Mucosa of descending colon (tissue), 3 donors: ENCODE measurements around the gene EIF2AK3. TPM values are rescaled to one million over a fixed set of nuclear protein-coding genes. Genes with fewer than 3 reads are reported as not detected.
"Not testable (repeated sequence)": the region's sequence is repeated elsewhere in the genome, so short reads cannot be mapped to it uniquely, and the experiment has no call there.

Experiments used
- ATAC-seq: fragments of 200-7000 bp; cut with Tn5 transposase; one replicate; pipeline ENCODE4 v1.9.1; 2020; ENCODE audit warnings: mild to moderate bottlenecking, moderate library complexity
- DNase-seq, 3 donors: peaks; one replicate each; pipeline ENCODE4 v3.0.0-alpha.2; 2020
- H3K36me3 ChIP-seq: fragments of 200-600 bp; one replicate; pipeline ENCODE4 v1.8.0; 2021; ENCODE audit warnings: low read depth, mild to moderate bottlenecking
- H3K4me1 ChIP-seq: fragments of 200-600 bp; one replicate; pipeline ENCODE4 v1.8.0; 2021; ENCODE audit warnings: low read depth, mild to moderate bottlenecking
- H3K4me3 ChIP-seq: fragments of 200-600 bp; one replicate; pipeline ENCODE4 v1.8.0; 2021; ENCODE audit warnings: mild to moderate bottlenecking
- H3K9me3 ChIP-seq: fragments of 200-600 bp; one replicate; pipeline ENCODE4 v1.8.0; 2021; ENCODE audit warnings: mild to moderate bottlenecking
- CTCF ChIP-seq: fragments of 200-600 bp; IDR thresholded peaks from one replicate; pipeline ENCODE4 v1.8.0; 2022; ENCODE audit warnings: antibody characterized with exemption, mild to moderate bottlenecking
- intact Hi-C, 2 donors: fragments of 100-400 bp; cut with DNase I in 1 of 2; cut with micrococcal nuclease in 1 of 2; formaldehyde crosslinking; loops; one replicate each; pipeline versions ENCODE4 v1.11.0 to v1.11.1; 2022; cut with DNase I, micrococcal nuclease
- total RNA-seq, 3 donors: library from RNA; stranded (reverse); fragmentation: NEBNext Ultra II Directional in 2 of 3; extraction: Animal tissue kit (Norgen Biotek cat#: 25700) in 2 of 3; gene quantifications; one replicate each; pipeline versions ENCODE4 v1.2.1 to v1.2.4, GENCODE V29; 2021 to 2023
- donor health status: DM: no; HTN: no; CAD: no; lungs with moderate emphysema.
- donor health status: DM: no; HTN: no; CAD: no.
- donor health status: DM: no; HTN: yes; CAD: no.

Gene EIF2AK3
- total RNA-seq, 3 donors from 2014 or later = 20.4 to 31.6 (median 30.4) TPM

- DNase-seq (no peak), ATAC-seq (peak; percentile 28)
- Histone ChIP-seq H3K4me1 (no peaks in the 10 kb centered on the region), H3K36me3 (no peaks in the 10 kb centered on the region), H3K9me3 (no peaks in the 10 kb centered on the region), H3K4me3 (no peak overlapping the region)
- intact Hi-C loops = no loop called here
- no peak for TF ChIP-seq CTCF
These were observed 29.9 kb upstream of the EIF2AK3 start for GRCh38 chr2:88657131-88657530.

GRCh38 chr2:88656690-88657089, 29.4 kb upstream of the EIF2AK3 start:
- DNase-seq = no peak
- ATAC-seq = no peak
- H3K4me1 ChIP-seq = no peaks in the 10 kb centered on the region
- no peaks in the 10 kb centered on the region for H3K36me3 ChIP-seq
- H3K4me3 ChIP-seq = no peak overlapping the region
- TF ChIP-seq CTCF = no peak
- intact Hi-C loops = no loop called here
- H3K9me3 ChIP-seq = no peaks in the 10 kb centered on the region

GRCh38 chr2:88654714-88655113, 27.4 kb upstream of the EIF2AK3 start:
- H3K36me3 ChIP-seq = no peaks in the 10 kb centered on the region
- H3K9me3 ChIP-seq = no peaks in the 10 kb centered on the region
- H3K4me1 ChIP-seq = no peaks in the 10 kb centered on the region
- no peak for DNase-seq
- H3K4me3 ChIP-seq = no peak overlapping the region
- TF ChIP-seq CTCF = no peak
- intact Hi-C loops = no loop called here
- no peak for ATAC-seq

DNA sequence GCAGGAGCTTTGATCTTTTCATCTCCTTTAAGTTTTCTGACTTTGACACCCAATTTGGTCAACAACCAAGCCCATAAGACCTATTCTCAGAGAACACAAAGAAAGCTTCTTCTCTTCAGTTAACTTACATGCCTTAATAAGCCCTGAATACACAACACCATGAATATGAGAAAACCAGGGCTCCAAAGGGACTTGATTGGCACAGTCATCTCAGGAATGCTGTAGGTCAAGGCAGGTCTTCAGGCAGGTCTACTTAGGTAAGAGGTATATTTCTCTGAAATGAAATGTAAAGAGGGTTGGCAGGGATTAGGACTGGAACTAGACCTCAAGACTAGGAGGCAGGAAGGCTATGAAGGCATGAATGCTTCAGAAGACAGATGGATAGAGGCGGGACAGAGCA, 24.4 kb upstream of the EIF2AK3 start:
- DNase-seq (no peak), ATAC-seq (no peak)
- intact Hi-C loops = no loop called here

GRCh38 chr2:88645291-88645882, 18.1 kb upstream of the EIF2AK3 start:
- H3K36me3 ChIP-seq, H3K4me3 ChIP-seq, H3K9me3 ChIP-seq, DNase-seq, ATAC-seq, intact Hi-C loops, H3K4me1 ChIP-seq: not testable (repeated sequence)

More for the DNA sequence above, 24.4 kb upstream of the EIF2AK3 start:
- Histone ChIP-seq H3K4me1 (no peaks in the 10 kb centered on the region), H3K4me3 (no peak overlapping the region), H3K36me3 (no peaks in the 10 kb centered on the region), H3K9me3 (no peaks in the 10 kb centered on the region)
- TF ChIP-seq CTCF = no peak

GRCh38 chr2:88642278-88642677, 15.0 kb upstream of the EIF2AK3 start:
- TF ChIP-seq CTCF = no peak
- no peak for ATAC-seq
- intact Hi-C loops = no loop called here

More at GRCh38 chr2:88642278-88642677, 15.0 kb upstream of the EIF2AK3 start:
- DNase-seq = no peak
- H3K4me1 ChIP-seq = no peaks in the 10 kb centered on the region
- no peak overlapping the region for H3K4me3 ChIP-seq
- H3K9me3 ChIP-seq = no peaks in the 10 kb centered on the region
- no peaks in the 10 kb centered on the region for H3K36me3 ChIP-seq
